Astrocyte of the cerebellum (primary cell): ENCODE results near the gene KIZ.
"Not testable (repeated sequence)": the region's sequence is repeated elsewhere in the genome, so short reads cannot be mapped to it uniquely, and the experiment has no call there.

ENCODE experiments used
- DNase-seq: peaks from one replicate; pipeline ENCODE4 v3.0.0-alpha.2; 2011; ENCODE audit warnings: low read depth
- H3K4me3 ChIP-seq: 2 replicates; pipeline ENCODE4 v1.5.1; 2011; ENCODE audit warnings: mild to moderate bottlenecking, low read depth, low read length, moderate library complexity
- CTCF ChIP-seq: IDR thresholded peaks from 2 replicates; pipeline ENCODE4 v1.5.1; 2012; ENCODE audit warnings: low read length, low read depth, moderate library complexity, mild to moderate bottlenecking; ENCODE audit errors: missing control alignments
- in situ Hi-C: cut with HindIII; loops from 2 replicates; pipeline ENCODE4 v1.10.0; 2017; ENCODE audit warnings: low sequenced_read_pairs

The KIZ gene

GRCh38 chr20:21238818-21239536 lies 113.1 kb downstream of the KIZ start:
- no peak for TF ChIP-seq CTCF
- no peak overlapping the region for H3K4me3 ChIP-seq
- in situ Hi-C loops, result no loop called here
- DNase-seq, result no peak

- TF ChIP-seq CTCF, result no peak
- no peak for DNase-seq
- in situ Hi-C loops, result no loop called here
- H3K4me3 ChIP-seq, result no peak overlapping the region
These were observed 114.5 kb downstream of the KIZ start for GRCh38 chr20:21240394-21240793.

GRCh38 chr20:21241406-21241805 lies 115.5 kb downstream of the KIZ start:
- no peak overlapping the region for H3K4me3 ChIP-seq
- no peak for TF ChIP-seq CTCF
- DNase-seq, result no peak
- in situ Hi-C loops, result no loop called here

GRCh38 chr20:21243811-21244210 lies 117.9 kb downstream of the KIZ start:
- TF ChIP-seq CTCF, result no peak
- in situ Hi-C loops, result no loop called here
- DNase-seq, result no peak
- H3K4me3 ChIP-seq, result no peak overlapping the region

GRCh38 chr20:21244808-21245207 lies 118.9 kb downstream of the KIZ start:
- H3K4me3 ChIP-seq, result no peak overlapping the region
- in situ Hi-C loops, result no loop called here
- DNase-seq, result no peak
- no peak for TF ChIP-seq CTCF

GRCh38 chr20:21246161-21246560 lies 120.3 kb downstream of the KIZ start:
- in situ Hi-C loops, result no loop called here
- no peak overlapping the region for H3K4me3 ChIP-seq
- DNase-seq, result no peak
- TF ChIP-seq CTCF, result no peak

- in situ Hi-C loops, DNase-seq: not testable (repeated sequence)
These were observed 121.8 kb downstream of the KIZ start for GRCh38 chr20:21247603-21248095.

More at GRCh38 chr20:21247603-21248095, 121.8 kb downstream of the KIZ start:
- not testable (repeated sequence) for H3K4me3 ChIP-seq
